B cell (primary cell): ENCODE measurements around the gene NUBPL. TPM values are rescaled to one million over a fixed set of nuclear protein-coding genes. Genes with fewer than 3 reads are reported as not detected.

Source experiments
- ATAC-seq: fragments of 200-7000 bp; cut with Tn5 transposase; one replicate; pipeline ENCODE4 v1.10.0; 2021; ENCODE audit warnings: low read depth, mild to moderate bottlenecking, moderate number of reproducible peaks, moderate library complexity
- CTCF ChIA-PET: fragments of 350-600 bp; sonication (Branson Sonifier 250); formaldehyde crosslinking; loops from one replicate; lab custom pipeline; 2021; ENCODE audit warnings: antibody characterized with exemption, inconsistent platforms; lab: Charles Lee
- POLR2A ChIA-PET: fragments of 350-600 bp; sonication (Branson Sonifier 250); formaldehyde crosslinking; loops from one replicate; lab custom pipeline; 2021; ENCODE audit warnings: antibody characterized with exemption; lab: Charles Lee
- DNase-seq: peaks from one replicate; pipeline ENCODE4 v3.0.0; 2013
- H2AFZ ChIP-seq: 2 replicates; pipeline ENCODE4 v1.6.1; 2012; ENCODE audit warnings: mild to moderate bottlenecking, low read depth, low read length; ENCODE audit not compliant: insufficient read depth, poor library complexity, severe bottlenecking
- H3K27ac ChIP-seq, 2 donors: 1 replicate in 1 of 2; 2 replicates in 1 of 2; pipeline ENCODE4 v1.5.1; 2012 to 2013; ENCODE audit warnings: low read length in 2 of 2, mild to moderate bottlenecking in 2 of 2, moderate library complexity in 1 of 2
- H3K27me3 ChIP-seq, 4 experiments: fragments of 200-600 bp in 1 of 4; sonication (generic) in 1 of 4; replicated peaks in 1 of 4; 1 replicate in 2 of 4; 2 replicates in 2 of 4; pipeline versions ENCODE4 v1.6.1 to v1.7.0; 2013 to 2016; ENCODE audit warnings: low read length in 3 of 4, mild to moderate bottlenecking in 2 of 4, mixed read lengths in 1 of 4, moderate library complexity in 1 of 4; ENCODE audit not compliant: insufficient read depth in 4 of 4, control insufficient read depth in 3 of 4; ENCODE audit errors: control extremely low read depth in 1 of 4
- H3K36me3 ChIP-seq, 2 experiments: replicated peaks in 1 of 2; 1 replicate in 1 of 2; 2 replicates in 1 of 2; pipeline versions ENCODE4 v1.6.1 to v1.7.1; 2013; ENCODE audit warnings: low read length in 1 of 2; ENCODE audit not compliant: insufficient read depth in 2 of 2, control insufficient read depth in 1 of 2; ENCODE audit errors: control extremely low read depth in 1 of 2, extremely low read depth in 1 of 2
- H3K4me1 ChIP-seq, 2 donors: fragments of 200-600 bp in 1 of 2; sonication (generic) in 1 of 2; 1 replicate in 1 of 2; 2 replicates in 1 of 2; pipeline versions ENCODE4 v1.5.1 to v1.6.1; 2013 to 2017; ENCODE audit warnings: low read length in 2 of 2; ENCODE audit not compliant: control insufficient read depth in 2 of 2, insufficient read depth in 2 of 2
- H3K4me2 ChIP-seq: replicated peaks from 2 replicates; pipeline ENCODE3; 2012; ENCODE audit warnings: mild to moderate bottlenecking, low read depth, low read length; ENCODE audit not compliant: poor library complexity, severe bottlenecking
- H3K4me3 ChIP-seq, 5 experiments: fragments of 200-600 bp in 1 of 5; sonication (generic) in 1 of 5; 1 replicate in 3 of 5; 2 replicates in 2 of 5; pipeline versions ENCODE4 v1.5.1 to v1.7.0; 2011 to 2016; ENCODE audit warnings: low read length in 4 of 5, mild to moderate bottlenecking in 4 of 5, low read depth in 2 of 5, control low read depth in 1 of 5, moderate library complexity in 1 of 5; ENCODE audit not compliant: insufficient read depth in 1 of 5; ENCODE audit errors: control extremely low read depth in 1 of 5, extremely low read depth in 1 of 5
- H3K79me2 ChIP-seq: fragments of 200-600 bp; sonication (generic); one replicate; pipeline ENCODE4 v1.6.0; 2016; ENCODE audit warnings: low read length; ENCODE audit not compliant: control insufficient read depth, insufficient read depth
- H3K9ac ChIP-seq: fragments of 200-600 bp; sonication (generic); 2 replicates; pipeline ENCODE4 v1.6.1; 2017; ENCODE audit warnings: mild to moderate bottlenecking, low read length, moderate library complexity
- H3K9me3 ChIP-seq, 3 donors: one replicate each; pipeline versions ENCODE4 v1.6.1 to v1.7.1; 2013; ENCODE audit warnings: low read length in 2 of 3; ENCODE audit not compliant: control insufficient read depth in 2 of 3, insufficient read depth in 1 of 3; ENCODE audit errors: control extremely low read depth in 1 of 3
- H4K20me1 ChIP-seq: 2 replicates; pipeline ENCODE4 v1.6.0; 2012; ENCODE audit warnings: mild to moderate bottlenecking, low read length; ENCODE audit not compliant: insufficient read depth, control insufficient read depth, poor library complexity, severe bottlenecking
- H3K27ac Mint-ChIP-seq: one replicate; pipeline ENCODE4 v1.8.0; 2021; ENCODE audit warnings: mixed read lengths
- H3K27me3 Mint-ChIP-seq: one replicate; pipeline ENCODE4 v1.8.0; 2021; ENCODE audit warnings: mixed read lengths
- H3K4me1 Mint-ChIP-seq: one replicate; pipeline ENCODE4 v1.8.0; 2021; ENCODE audit warnings: mixed read lengths
- H3K4me3 Mint-ChIP-seq: one replicate; pipeline ENCODE4 v1.8.0; 2021; ENCODE audit warnings: mixed read lengths
- H3K9me3 Mint-ChIP-seq: one replicate; pipeline ENCODE4 v1.8.0; 2022; ENCODE audit warnings: mixed read lengths; ENCODE audit not compliant: insufficient read depth
- CTCF ChIP-seq: fragments of 200-600 bp; IDR thresholded peaks from one replicate; pipeline ENCODE4 v1.8.0; 2022; ENCODE audit warnings: antibody characterized with exemption, mild to moderate bottlenecking
- EZH2 ChIP-seq: IDR thresholded peaks from 2 replicates; pipeline ENCODE4 v1.6.1; 2012; ENCODE audit warnings: borderline replicate concordance, low read depth, mild to moderate bottlenecking, moderate library complexity, low read length; ENCODE audit not compliant: insufficient read depth, poor library complexity, severe bottlenecking
- WGBS: methylation state at CpG from one replicate; pipeline ENCODE4 v1.1.5; 2013; ENCODE audit warnings: missing lambda C conversion rate; ENCODE audit not compliant: insufficient coverage; 5-methylcytosine and 5-hydroxymethylcytosine counted together
- intact Hi-C: fragments of 100-400 bp; cut with micrococcal nuclease; formaldehyde crosslinking; loops from one replicate; pipeline ENCODE4 v1.10.0; 2022
- polyA plus RNA-seq: library from polyadenylated mRNA; depleted of rRNA; stranded (reverse); fragments of >200 nt; gene quantifications from 2 replicates; pipeline ENCODE4 v1.2.3, GENCODE V29; 2012
- total RNA-seq, 2 donors: library from RNA; stranded (reverse); fragments of 120-200 nt in 1 of 2; gene quantifications; 1 replicate in 1 of 2; 2 replicates in 1 of 2; pipeline versions ENCODE4 v1.2.3 to v1.2.4, GENCODE V29; 2013 to 2022

The NUBPL gene
- total and polyA plus RNA-seq, 2 donors (not counting 1 experiment from before 2014, with no cell fraction given), result 1.9 to 14.2 TPM

- POLR2A ChIA-PET, result no interaction called here
- no peak overlapping the region for H3K4me3 Mint-ChIP-seq
- no peak overlapping the region for H3K9ac ChIP-seq
- DNase-seq (no peak), ATAC-seq (no peak)
- H3K27me3 Mint-ChIP-seq, result no peaks in the 10 kb centered on the region
- H3K36me3 ChIP-seq, result no peaks in the 10 kb centered on the region
- H4K20me1 ChIP-seq, result no peaks in the 10 kb centered on the region
- H3K4me1 ChIP-seq, result no peaks in the 10 kb centered on the region
- no peaks in the 10 kb centered on the region for H3K9me3 Mint-ChIP-seq
- no peaks in the 10 kb centered on the region for H3K27me3 ChIP-seq
- no peak overlapping the region for H3K27ac ChIP-seq
- intact Hi-C loops, result no loop called here
- no peak overlapping the region for H3K27ac Mint-ChIP-seq
- no peaks in the 10 kb centered on the region for H3K79me2 ChIP-seq
- H2AFZ ChIP-seq, result no peak overlapping the region
- CTCF ChIA-PET, result no interaction called here
- no peaks in the 10 kb centered on the region for H3K9me3 ChIP-seq
- no peak overlapping the region for H3K4me2 ChIP-seq
- no peak overlapping the region for H3K4me3 ChIP-seq
- peaks cover 3% of the 10 kb centered on the region for H3K4me1 Mint-ChIP-seq
- no peak for TF ChIP-seq EZH2
- TF ChIP-seq CTCF, result no peak
Observed at GRCh38 chr14:31768355-31768754, 207.2 kb downstream of the NUBPL start.

GRCh38 chr14:31770271-31770670 lies 209.1 kb downstream of the NUBPL start:
- H3K9me3 ChIP-seq, result no peaks in the 10 kb centered on the region
- H4K20me1 ChIP-seq, result no peaks in the 10 kb centered on the region
- DNase-seq (no peak), ATAC-seq (no peak)
- peaks cover 0 to 1% of the 10 kb centered on the region in 2 experiments for H3K36me3 ChIP-seq
- no peaks in the 10 kb centered on the region for H3K79me2 ChIP-seq
- no peak overlapping the region for H3K9ac ChIP-seq
- 100% methylated on average over 2 of the region's 4 CpGs for WGBS
- ChIA-PET POLR2A (no interaction called here), CTCF (no interaction called here)
- no peaks in the 10 kb centered on the region for H3K27me3 ChIP-seq
- no peak overlapping the region for H3K4me3 ChIP-seq
- no peaks in the 10 kb centered on the region for H3K9me3 Mint-ChIP-seq
- TF ChIP-seq EZH2, result no peak
- no peak for TF ChIP-seq CTCF
- no peaks in the 10 kb centered on the region for H3K27me3 Mint-ChIP-seq
- intact Hi-C loops, result no loop called here
- no peak overlapping the region for H2AFZ ChIP-seq
- H3K4me2 ChIP-seq, result no peak overlapping the region
- H3K4me1 ChIP-seq, result no peaks in the 10 kb centered on the region
- H3K27ac ChIP-seq, result no peak overlapping the region
- H3K27ac Mint-ChIP-seq, result peak overlapping the region; percentile 42
- H3K4me3 Mint-ChIP-seq, result no peak overlapping the region
- peaks cover 3% of the 10 kb centered on the region for H3K4me1 Mint-ChIP-seq
